Epithelial cell of proximal tubule (primary cell): Measurements from ENCODE around the gene ZC3H12D. TPM values are rescaled to one million over a fixed set of nuclear protein-coding genes. Genes with fewer than 3 reads are reported as not detected.

Experiments used
- DNase-seq: peaks from one replicate; pipeline ENCODE4 v3.0.0-alpha.2; 2011; ENCODE audit warnings: low read depth
- H3K4me3 ChIP-seq: 2 replicates; pipeline ENCODE4 v1.5.1; 2011; ENCODE audit warnings: low read depth, mild to moderate bottlenecking, low read length
- total RNA-seq: library from RNA; depleted of rRNA; stranded (reverse); fragments of >200 nt; gene quantifications from 2 replicates; pipeline ENCODE4 v1.2.3, GENCODE V29; 2015
- TF ChIP-seq, protein P1 (sequence below): conservative IDR thresholded peaks from 2 replicates; pipeline ENCODE4 v1.5.1; 2012; ENCODE audit warnings: low read depth, mild to moderate bottlenecking, low read length

ZC3H12D gene
- total RNA-seq, 1 donor from 2014 or later = 0.17 TPM

DNA sequence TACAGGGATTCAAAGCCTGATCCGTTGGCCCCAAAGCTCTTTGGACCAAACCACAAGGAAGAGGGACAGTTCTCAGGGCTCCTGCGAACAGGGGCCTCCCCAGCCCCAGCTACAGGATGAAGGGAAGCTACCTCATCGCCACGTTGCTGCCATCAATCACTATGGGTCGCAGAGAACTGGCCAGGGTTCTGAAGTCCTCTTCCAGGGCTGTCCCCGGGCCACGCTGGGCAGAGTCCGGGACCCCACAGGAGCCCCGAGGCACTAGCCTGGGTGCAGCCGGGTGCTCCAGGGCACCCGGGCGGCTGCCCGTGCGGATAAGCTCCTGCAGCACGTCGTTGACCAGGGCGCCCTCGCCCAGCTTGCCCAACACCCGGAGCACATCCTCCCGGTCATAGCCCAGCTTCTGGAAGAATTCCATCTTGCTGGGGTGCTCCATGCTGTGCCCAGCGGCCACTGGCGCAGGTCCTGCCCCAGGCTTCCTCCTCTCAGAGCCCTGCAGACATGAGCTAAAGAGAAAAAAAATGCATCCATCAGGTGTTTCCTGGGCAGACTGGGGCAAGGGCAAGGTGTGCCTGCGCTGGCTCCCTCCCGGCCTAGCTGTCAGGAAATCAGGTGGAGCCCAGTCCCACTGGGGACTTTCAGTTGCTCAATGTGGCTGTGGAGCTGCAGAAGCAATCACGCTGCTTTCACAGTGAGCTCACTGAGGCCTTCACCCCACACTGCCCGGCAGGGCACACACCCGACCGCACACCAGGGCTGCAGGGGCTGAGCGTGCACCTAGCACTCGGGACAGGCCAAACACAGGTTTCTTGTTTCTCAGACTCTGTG is 10.5 kb downstream of the ZC3H12D start:
- TF ChIP-seq, protein P1, sequence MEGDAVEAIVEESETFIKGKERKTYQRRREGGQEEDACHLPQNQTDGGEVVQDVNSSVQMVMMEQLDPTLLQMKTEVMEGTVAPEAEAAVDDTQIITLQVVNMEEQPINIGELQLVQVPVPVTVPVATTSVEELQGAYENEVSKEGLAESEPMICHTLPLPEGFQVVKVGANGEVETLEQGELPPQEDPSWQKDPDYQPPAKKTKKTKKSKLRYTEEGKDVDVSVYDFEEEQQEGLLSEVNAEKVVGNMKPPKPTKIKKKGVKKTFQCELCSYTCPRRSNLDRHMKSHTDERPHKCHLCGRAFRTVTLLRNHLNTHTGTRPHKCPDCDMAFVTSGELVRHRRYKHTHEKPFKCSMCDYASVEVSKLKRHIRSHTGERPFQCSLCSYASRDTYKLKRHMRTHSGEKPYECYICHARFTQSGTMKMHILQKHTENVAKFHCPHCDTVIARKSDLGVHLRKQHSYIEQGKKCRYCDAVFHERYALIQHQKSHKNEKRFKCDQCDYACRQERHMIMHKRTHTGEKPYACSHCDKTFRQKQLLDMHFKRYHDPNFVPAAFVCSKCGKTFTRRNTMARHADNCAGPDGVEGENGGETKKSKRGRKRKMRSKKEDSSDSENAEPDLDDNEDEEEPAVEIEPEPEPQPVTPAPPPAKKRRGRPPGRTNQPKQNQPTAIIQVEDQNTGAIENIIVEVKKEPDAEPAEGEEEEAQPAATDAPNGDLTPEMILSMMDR = no peak

DNA sequence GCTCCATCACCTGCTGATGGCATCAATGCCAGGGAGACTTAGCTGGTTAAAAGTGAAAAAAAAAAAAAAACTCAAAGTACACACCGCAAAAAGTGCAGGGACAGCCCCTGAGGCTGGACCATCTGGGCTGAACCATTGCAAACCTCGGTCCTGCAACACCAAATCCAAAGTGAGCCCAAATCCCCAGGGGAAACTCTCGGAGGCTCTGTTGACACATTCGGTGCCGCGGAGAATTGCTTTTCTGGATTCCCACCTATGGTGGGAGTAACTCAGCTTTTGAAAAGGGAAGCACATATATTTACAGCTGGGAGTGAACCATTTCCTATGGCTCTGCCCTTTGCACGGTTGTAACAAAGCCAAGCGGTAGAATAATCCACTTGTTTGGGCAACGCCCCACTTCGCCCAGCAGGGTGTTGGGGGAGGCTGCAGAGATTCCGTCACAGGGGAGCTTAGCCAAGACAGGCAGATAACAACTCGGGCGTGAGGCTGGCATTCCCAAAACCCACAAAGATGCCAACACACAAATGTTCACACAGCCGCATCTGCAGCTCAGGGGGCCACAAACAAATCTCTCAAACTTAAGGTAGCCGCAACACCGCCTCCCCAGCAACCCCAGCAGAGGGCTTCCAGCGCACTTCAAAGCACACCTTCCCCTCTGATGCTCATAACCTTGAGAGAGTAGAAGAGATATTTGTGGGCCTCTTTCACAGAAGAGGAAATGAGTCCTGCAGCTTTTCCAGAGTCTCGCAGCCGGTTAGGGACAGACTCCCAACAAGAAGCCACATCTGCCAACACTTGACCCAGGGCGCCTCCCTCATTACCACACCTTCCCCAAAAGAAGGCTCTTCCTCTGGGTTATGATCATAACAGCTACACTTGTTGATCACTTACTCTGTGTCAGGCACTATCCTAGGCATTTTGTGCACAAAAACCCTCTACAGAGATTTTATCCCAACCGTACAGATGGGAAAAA is 11.4 kb downstream of the ZC3H12D start:
- TF ChIP-seq, protein P1 = no peak
- no peak overlapping the region for H3K4me3 ChIP-seq
- DNase-seq = no peak

More for the DNA sequence above, 10.5 kb downstream of the ZC3H12D start:
- no peak for DNase-seq
- no peak overlapping the region for H3K4me3 ChIP-seq

DNA sequence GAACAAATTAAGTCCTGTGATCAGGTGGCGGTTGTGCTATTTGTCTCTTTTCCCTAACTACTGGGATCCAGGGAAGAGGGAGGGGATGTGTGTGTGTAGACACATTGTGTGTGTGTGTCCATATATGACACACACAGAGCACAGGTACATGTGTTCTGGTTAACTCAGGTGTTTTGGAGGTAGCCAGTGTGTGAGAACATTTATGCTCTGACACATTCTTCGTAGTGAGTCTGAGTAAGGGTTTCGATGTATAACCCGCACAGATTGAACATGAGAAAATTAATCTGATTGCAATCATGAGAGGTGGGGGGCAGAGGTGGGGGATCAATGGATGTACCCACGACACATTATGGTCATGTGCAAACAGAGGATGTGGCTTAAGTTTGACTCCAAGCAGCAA is 12.6 kb downstream of the ZC3H12D start:
- no peak for DNase-seq
- TF ChIP-seq, protein P1 = no peak
- no peak overlapping the region for H3K4me3 ChIP-seq

DNA sequence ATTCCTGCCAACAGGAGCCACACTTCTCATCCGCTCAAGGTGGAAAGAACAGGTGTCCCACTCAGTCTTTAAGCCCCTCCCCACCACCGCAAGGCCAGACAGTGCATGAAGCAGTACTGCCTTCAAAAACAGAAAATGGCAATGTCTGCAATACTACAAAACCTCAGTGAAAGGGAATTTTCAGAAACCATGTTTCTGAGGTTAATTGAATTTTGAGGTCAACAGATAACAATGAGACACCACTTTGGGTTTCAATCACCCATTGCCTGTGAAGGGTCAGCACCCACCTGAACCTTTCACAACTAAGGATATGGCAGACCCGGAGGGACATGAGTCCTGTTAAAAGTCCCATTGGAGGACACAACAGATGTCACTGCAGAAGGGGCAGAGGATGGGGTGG is 13.0 kb downstream of the ZC3H12D start:
- H3K4me3 ChIP-seq = no peak overlapping the region
- TF ChIP-seq, protein P1 = no peak
- DNase-seq = no peak

DNA sequence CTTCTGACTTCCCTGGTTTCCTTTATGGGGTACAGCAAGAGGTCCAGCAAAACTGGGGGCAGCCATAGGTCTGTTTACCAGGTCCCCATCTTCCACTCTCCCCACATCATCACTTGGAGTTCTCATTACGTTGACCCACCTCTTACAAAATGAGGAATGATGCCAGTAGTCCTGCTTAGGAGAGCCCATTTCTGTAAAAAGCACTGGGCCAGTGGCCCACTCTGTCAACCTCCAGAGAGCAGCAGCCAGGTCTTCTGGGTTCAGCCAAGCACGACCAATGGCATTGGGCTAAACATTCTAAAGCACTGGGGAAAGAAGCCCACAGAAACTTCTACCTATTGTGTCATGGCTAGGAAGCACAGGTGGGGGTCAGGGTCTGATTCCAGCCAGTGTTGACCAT is 13.9 kb downstream of the ZC3H12D start:
- DNase-seq = no peak
- TF ChIP-seq, protein P1 = no peak
- H3K4me3 ChIP-seq = no peak overlapping the region

DNA sequence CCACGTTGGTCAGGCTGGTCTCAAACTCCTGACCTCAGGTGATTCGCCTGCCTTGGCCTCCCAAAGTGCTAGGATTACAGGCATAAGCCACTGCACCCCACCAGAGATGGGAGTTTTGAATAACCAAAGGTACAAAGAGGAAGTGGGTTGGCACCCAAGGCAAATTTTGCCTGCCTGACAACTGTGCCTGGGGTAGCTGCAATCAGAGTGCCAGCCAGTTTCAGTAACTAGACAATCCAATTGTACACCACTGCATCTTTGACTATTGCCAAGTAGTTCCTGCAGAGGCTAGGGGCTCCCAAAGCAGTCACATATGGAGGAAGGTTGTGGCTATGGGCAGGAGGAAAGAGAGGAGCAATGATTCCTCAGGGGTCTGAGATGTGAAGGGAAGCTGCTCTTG is 16.6 kb downstream of the ZC3H12D start:
- H3K4me3 ChIP-seq = no peak overlapping the region
- no peak for DNase-seq
- TF ChIP-seq, protein P1 = no peak
